ENCODE results near the gene LRRC55.

LRRC55 gene

GRCh38 chr11:57239348-57239747 lies 57.6 kb downstream of the LRRC55 start:
- no peak for DNase-seq

- DNase-seq, result no peak
Measured at GRCh38 chr11:57240007-57240406, 58.3 kb downstream of the LRRC55 start.

DNA sequence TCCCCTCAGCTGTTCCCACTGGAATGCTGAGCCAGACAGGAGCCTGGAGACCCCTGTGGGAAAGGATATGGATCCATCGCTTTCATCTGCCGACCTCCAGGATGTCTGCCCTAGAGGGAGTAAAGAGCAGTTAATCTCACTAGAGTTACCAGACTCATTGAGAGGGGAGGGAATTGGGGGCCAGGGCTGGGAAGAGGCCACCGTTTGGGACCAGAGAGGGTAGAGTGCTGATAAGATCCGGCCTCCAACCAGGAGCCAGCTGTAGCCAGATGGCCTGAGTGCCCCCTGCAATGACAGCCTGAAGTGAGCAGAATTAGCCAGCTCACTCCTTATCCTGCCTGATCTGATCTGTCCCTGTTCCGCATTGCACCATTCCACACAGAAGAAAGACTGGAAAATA lies 59.0 kb downstream of the LRRC55 start:
- DNase-seq, result no peak
